T-cell (primary cell): Measurements from ENCODE around the gene WDR44. TPM values are rescaled to one million over a fixed set of nuclear protein-coding genes. Genes with fewer than 3 reads are reported as not detected.
A peak's percentile ranks its signal among the peaks of the same experiment; 100 is the strongest.

Experiments used
- ATAC-seq, 4 experiments: fragments of 200-7000 bp in 3 of 4; fragments of 150-1000 bp in 1 of 4; cut with Tn5 transposase; replicated peaks in 1 of 4; 1 replicate in 3 of 4; 2 replicates in 1 of 4; pipeline ENCODE4 v1.10.0; 2021; ENCODE audit warnings: moderate library complexity in 3 of 4, mild to moderate bottlenecking in 2 of 4, moderate number of reproducible peaks in 1 of 4
- CTCF ChIA-PET, 2 donors: fragments of 300-600 bp; sonication (Branson Sonifier 250); formaldehyde crosslinking; loops; one replicate each; lab custom pipeline; 2022; ENCODE audit warnings: antibody characterized with exemption in 2 of 2; lab: Charles Lee
- POLR2A ChIA-PET, 2 donors: fragments of 300-600 bp; sonication (Branson Sonifier 250); formaldehyde crosslinking; loops; one replicate each; lab custom pipeline; 2022; ENCODE audit warnings: antibody characterized with exemption in 2 of 2; lab: Charles Lee
- DNase-seq, 35 experiments: peaks; one replicate each; pipeline versions ENCODE4 v3.0.0 to v3.0.0-alpha.2; 2013 to 2023
- H3K27ac ChIP-seq: one replicate; pipeline ENCODE4 v1.5.1; 2013; ENCODE audit warnings: low read length
- H3K27me3 ChIP-seq, 2 experiments: replicated peaks in 1 of 2; 1 replicate in 1 of 2; 2 replicates in 1 of 2; pipeline versions ENCODE4 v1.6.1 to v1.7.0; 2013; ENCODE audit warnings: low read length in 1 of 2, mixed read lengths in 1 of 2; ENCODE audit not compliant: control insufficient read depth in 2 of 2, insufficient read depth in 2 of 2; ENCODE audit errors: extremely low read depth in 1 of 2
- H3K36me3 ChIP-seq, 2 donors: 1 replicate in 1 of 2; 2 replicates in 1 of 2; pipeline versions ENCODE4 v1.6.1 to v1.7.0; 2013; ENCODE audit warnings: low read length in 1 of 2; ENCODE audit not compliant: control insufficient read depth in 2 of 2, insufficient read depth in 1 of 2; ENCODE audit errors: extremely low read depth in 1 of 2
- H3K4me1 ChIP-seq, 2 experiments: 1 replicate in 1 of 2; 2 replicates in 1 of 2; pipeline versions ENCODE4 v1.6.1 to v1.7.0; 2013; ENCODE audit warnings: low read length in 2 of 2, mixed read lengths in 1 of 2; ENCODE audit not compliant: insufficient read depth in 2 of 2, control insufficient read depth in 1 of 2; ENCODE audit errors: extremely low read depth in 1 of 2
- H3K4me3 ChIP-seq, 2 donors: 1 replicate in 1 of 2; 2 replicates in 1 of 2; pipeline versions ENCODE4 v1.5.1 to v1.7.0; 2013; ENCODE audit warnings: mild to moderate bottlenecking in 2 of 2, low read length in 1 of 2, moderate library complexity in 1 of 2; ENCODE audit not compliant: control insufficient read depth in 1 of 2; ENCODE audit errors: extremely low read depth in 1 of 2
- H3K9me3 ChIP-seq: 2 replicates; pipeline ENCODE4 v1.7.0; 2013
- H3K27ac Mint-ChIP-seq, 2 donors: one replicate each; pipeline ENCODE4 v1.8.0; 2020 to 2021; ENCODE audit warnings: mild to moderate bottlenecking in 2 of 2, mixed read lengths in 2 of 2
- H3K27me3 Mint-ChIP-seq, 2 donors: one replicate each; pipeline ENCODE4 v1.8.0; 2021 to 2022; ENCODE audit warnings: mixed read lengths in 2 of 2
- H3K36me3 Mint-ChIP-seq: one replicate; pipeline ENCODE4 v1.8.0; 2021; ENCODE audit warnings: mixed read lengths
- H3K4me1 Mint-ChIP-seq, 3 donors: one replicate each; pipeline ENCODE4 v1.8.0; 2020 to 2022; ENCODE audit warnings: mixed read lengths in 3 of 3, mild to moderate bottlenecking in 1 of 3
- H3K4me3 Mint-ChIP-seq, 3 donors: one replicate each; pipeline ENCODE4 v1.8.0; 2020 to 2022; ENCODE audit warnings: mild to moderate bottlenecking in 3 of 3, mixed read lengths in 3 of 3, moderate library complexity in 3 of 3
- H3K9me3 Mint-ChIP-seq, 3 donors: one replicate each; pipeline ENCODE4 v1.8.0; 2020 to 2022; ENCODE audit warnings: mixed read lengths in 3 of 3
- WGBS: methylation state at CpG from one replicate; pipeline ENCODE4 v1.1.5; 2013; ENCODE audit warnings: missing lambda C conversion rate; ENCODE audit not compliant: insufficient coverage; 5-methylcytosine and 5-hydroxymethylcytosine counted together
- total RNA-seq, 35 experiments: library from RNA in 6 of 35; stranded (reverse) in 6 of 35; fragments of 120-200 nt in 1 of 35; gene quantifications; one replicate each; pipeline versions ENCODE4 v1.2.1 to v1.2.4 and lab custom pipeline; 2013 to 2026

The WDR44 gene
- total RNA-seq, 5 donors from 2014 or later (not counting 1 experiment from before 2014, with no cell fraction given), result 13.6 to 21.4 (median 19.0) TPM

DNA sequence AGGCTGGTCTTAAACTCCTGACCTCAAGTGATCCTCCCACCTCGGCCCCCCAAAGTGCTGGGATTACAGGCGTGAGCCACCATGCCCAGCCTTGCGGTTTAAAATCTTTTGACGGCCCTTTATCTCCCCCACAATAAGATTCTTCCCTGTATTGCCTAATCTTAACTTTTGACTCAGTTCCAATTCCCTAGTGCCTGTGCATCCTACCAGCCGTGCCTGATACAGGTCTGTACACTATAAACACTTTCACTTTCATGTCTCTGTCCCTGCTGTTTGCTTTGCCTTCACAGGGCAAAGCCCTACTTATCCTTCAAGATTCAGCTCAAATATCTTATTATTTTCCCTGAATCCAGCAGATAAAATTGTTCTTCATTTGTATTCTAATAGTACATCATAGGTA is 74.6 kb downstream of the WDR44 start:
- peak overlapping the region in 1 of 2 donors; percentile 1 for H3K27ac Mint-ChIP-seq
- Histone ChIP-seq H3K36me3 (peaks cover 0 to 11% of the 10 kb centered on the region in 2 donors), H3K27ac (no peak overlapping the region), H3K9me3 (no peaks in the 10 kb centered on the region), H3K4me3 (no peak overlapping the region), H3K4me1 (no peaks in the 10 kb centered on the region), H3K27me3 (no peaks in the 10 kb centered on the region)
- H3K4me1 Mint-ChIP-seq, result peaks cover 4 to 23% (median 5%) of the 10 kb centered on the region in 3 donors
- H3K36me3 Mint-ChIP-seq, result peaks cover 43% of the 10 kb centered on the region
- ATAC-seq (no peak), DNase-seq (no peak)
- CTCF ChIA-PET, result interaction anchor here in 1 of 2 donors (0.6 kb wide), 1 partner anchor 118 kb away, joined by 3 read pairs; no protein-coding TSS in a partner anchor
- POLR2A ChIA-PET, result no interaction called here
- no CpG with 5 or more reads among the region's 5 CpGs for WGBS
- H3K9me3 Mint-ChIP-seq, result no peaks in the 10 kb centered on the region
- H3K27me3 Mint-ChIP-seq, result peaks cover 0 to 3% of the 10 kb centered on the region in 2 donors
- no peak overlapping the region for H3K4me3 Mint-ChIP-seq

DNA sequence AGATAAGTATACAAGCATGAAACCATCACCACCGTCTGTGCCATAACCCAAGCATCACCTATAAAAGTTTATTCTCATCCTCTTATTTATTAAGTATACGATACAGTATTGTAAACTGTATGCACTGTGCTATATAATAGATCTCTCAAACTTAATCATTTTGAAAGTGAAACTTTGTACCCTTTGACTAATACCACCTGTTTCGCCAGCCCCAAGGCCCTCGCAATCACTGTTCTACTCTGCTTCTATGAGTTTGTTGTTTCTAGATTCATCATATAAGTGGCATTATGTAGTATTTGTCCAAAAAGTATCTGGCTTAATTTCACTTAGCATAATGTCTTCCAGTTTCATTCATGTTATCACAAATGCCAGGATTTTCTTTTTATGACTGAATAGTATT is 77.7 kb downstream of the WDR44 start:
- H3K4me3 Mint-ChIP-seq, result no peak overlapping the region
- H3K9me3 ChIP-seq, result no peaks in the 10 kb centered on the region
- peaks cover 0 to 12% (median 5%) of the 10 kb centered on the region in 3 donors for H3K4me1 Mint-ChIP-seq
- H3K27me3 Mint-ChIP-seq, result peaks cover 0 to 3% of the 10 kb centered on the region in 2 donors
- CTCF ChIA-PET, result no interaction called here
- H3K4me1 ChIP-seq, result no peaks in the 10 kb centered on the region
- DNase-seq (no peak), ATAC-seq (no peak)
- POLR2A ChIA-PET, result no interaction called here
- H3K27ac Mint-ChIP-seq, result no peak overlapping the region
- no peaks in the 10 kb centered on the region for H3K9me3 Mint-ChIP-seq
- no CpG with 5 or more reads among the region's 4 CpGs for WGBS
- H3K27me3 ChIP-seq, result no peaks in the 10 kb centered on the region
- H3K27ac ChIP-seq, result no peak overlapping the region
- H3K36me3 Mint-ChIP-seq, result peaks cover 28% of the 10 kb centered on the region
- peaks cover 0 to 11% of the 10 kb centered on the region in 2 donors for H3K36me3 ChIP-seq
- H3K4me3 ChIP-seq, result no peak overlapping the region

DNA sequence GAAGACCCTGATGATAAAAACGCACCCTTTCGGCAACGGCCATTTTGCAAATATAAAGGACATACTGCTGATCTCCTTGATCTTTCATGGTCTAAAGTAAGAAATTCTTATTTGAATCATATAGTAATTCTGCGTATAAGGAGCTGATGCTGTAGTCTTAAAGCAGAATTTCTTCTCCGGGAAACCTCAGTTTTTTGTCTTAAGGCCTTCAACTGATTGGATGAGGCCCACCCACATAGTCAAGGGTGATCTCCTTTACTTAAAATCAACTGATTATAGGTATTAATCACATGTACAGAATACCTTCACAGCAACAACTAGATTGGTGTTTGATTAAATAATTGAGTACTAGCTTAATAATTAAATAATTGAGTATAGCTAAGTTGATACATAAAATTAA is 86.9 kb downstream of the WDR44 start:
- no CpG with 5 or more reads among the region's 5 CpGs for WGBS
- H3K36me3 Mint-ChIP-seq, result peaks cover 33% of the 10 kb centered on the region

GRCh38 chrX:118437283-118437682 is 91.4 kb downstream of the WDR44 start:
- no peaks in the 10 kb centered on the region for H3K4me1 Mint-ChIP-seq
- no peaks in the 10 kb centered on the region for H3K9me3 Mint-ChIP-seq
- H3K27me3 ChIP-seq, result no peaks in the 10 kb centered on the region
- POLR2A ChIA-PET, result no interaction called here
- no peak overlapping the region for H3K4me3 ChIP-seq
- no peak for ATAC-seq
- H3K27me3 Mint-ChIP-seq, result no peaks in the 10 kb centered on the region
- H3K36me3 ChIP-seq, result peaks cover 0 to 22% of the 10 kb centered on the region in 2 donors
- H3K27ac Mint-ChIP-seq, result no peak overlapping the region
- no peaks in the 10 kb centered on the region for H3K4me1 ChIP-seq
- H3K9me3 ChIP-seq, result no peaks in the 10 kb centered on the region
- no peak overlapping the region for H3K27ac ChIP-seq
- CTCF ChIA-PET, result interaction anchor here in 1 of 2 donors (0.6 kb wide), 1 partner anchor 94 kb away, joined by 3 read pairs; no protein-coding TSS in a partner anchor
- no peak overlapping the region for H3K4me3 Mint-ChIP-seq
- WGBS, result no CpG with 5 or more reads among the region's 1 CpG
- H3K36me3 Mint-ChIP-seq, result peaks cover 24% of the 10 kb centered on the region
- no peak for DNase-seq

More for the DNA sequence above, 86.9 kb downstream of the WDR44 start:
- Histone ChIP-seq H3K27me3 (no peaks in the 10 kb centered on the region), H3K27ac (no peak overlapping the region), H3K9me3 (no peaks in the 10 kb centered on the region), H3K4me1 (no peaks in the 10 kb centered on the region), H3K36me3 (peaks cover 3 to 20% of the 10 kb centered on the region in 2 donors), H3K4me3 (no peak overlapping the region)
- DNase-seq, result no peak
- no peak for ATAC-seq
- ChIA-PET CTCF (no interaction called here), POLR2A (interaction anchor here in 1 of 2 donors (0.6 kb wide), 1 partner anchor 18 kb away, joined by 3 read pairs; no protein-coding TSS in a partner anchor)
- H3K27me3 Mint-ChIP-seq, result no peaks in the 10 kb centered on the region
- no peaks in the 10 kb centered on the region for H3K4me1 Mint-ChIP-seq
- no peak overlapping the region for H3K4me3 Mint-ChIP-seq
- H3K9me3 Mint-ChIP-seq, result no peaks in the 10 kb centered on the region
- H3K27ac Mint-ChIP-seq, result no peak overlapping the region

GRCh38 chrX:118448273-118448783 is 102.4 kb downstream of the WDR44 start:
- H3K4me1 ChIP-seq, result no peaks in the 10 kb centered on the region
- DNase-seq, result no peak
- WGBS, result no CpG with 5 or more reads among the region's 3 CpGs
- ChIA-PET POLR2A (interaction anchor here in 1 of 2 donors (0.5 kb wide), 1 partner anchor 984 kb away, joined by 3 read pairs; no protein-coding TSS in a partner anchor), CTCF (no interaction called here)
- no peaks in the 10 kb centered on the region for H3K9me3 ChIP-seq
- peaks cover 16% of the 10 kb centered on the region for H3K36me3 Mint-ChIP-seq
- peaks cover 0 to 28% of the 10 kb centered on the region in 2 donors for H3K36me3 ChIP-seq
- no peaks in the 10 kb centered on the region for H3K9me3 Mint-ChIP-seq
- no peak overlapping the region for H3K27ac ChIP-seq
- no peak overlapping the region for H3K4me3 Mint-ChIP-seq
- H3K27me3 ChIP-seq, result no peaks in the 10 kb centered on the region
- no peaks in the 10 kb centered on the region for H3K4me1 Mint-ChIP-seq
- no peak overlapping the region for H3K4me3 ChIP-seq
- H3K27me3 Mint-ChIP-seq, result peaks cover 0 to 5% of the 10 kb centered on the region in 2 donors
- peak overlapping the region; percentile 7 to 11 for H3K27ac Mint-ChIP-seq
- ATAC-seq, result no peak

DNA sequence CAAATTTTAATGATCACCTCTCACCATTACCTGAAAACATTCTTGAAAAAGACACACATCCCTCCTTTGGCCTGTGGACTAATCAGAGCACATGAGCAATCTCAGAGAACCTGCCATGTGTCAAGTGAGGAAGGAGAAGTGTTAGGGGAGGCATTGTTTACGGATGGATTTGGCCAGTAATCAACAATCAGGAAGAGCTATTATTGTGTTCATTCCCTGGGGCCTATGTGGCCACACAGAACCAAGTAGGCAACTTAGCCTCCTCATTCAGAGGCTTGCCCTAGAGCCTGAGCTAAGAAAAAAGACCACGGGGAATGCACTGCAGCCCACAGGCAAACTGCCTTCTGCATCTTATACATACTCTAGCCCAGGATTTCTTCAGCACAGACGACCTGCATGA is 109.1 kb downstream of the WDR44 start:
- Histone ChIP-seq H3K36me3 (peaks cover 0 to 8% of the 10 kb centered on the region in 2 donors), H3K27ac (no peak overlapping the region), H3K4me3 (no peak overlapping the region), H3K9me3 (no peaks in the 10 kb centered on the region), H3K27me3 (no peaks in the 10 kb centered on the region), H3K4me1 (no peaks in the 10 kb centered on the region)
- Mint-ChIP-seq H3K27ac (no peak overlapping the region), H3K36me3 (peaks cover 8% of the 10 kb centered on the region), H3K27me3 (peaks cover 0 to 3% of the 10 kb centered on the region in 2 donors), H3K4me1 (peaks cover 0 to 4% (median 0%) of the 10 kb centered on the region in 3 donors), H3K4me3 (no peak overlapping the region), H3K9me3 (no peaks in the 10 kb centered on the region)
- CTCF ChIA-PET, result interaction anchor here (0.6 to 1.3 kb wide), 4 partner anchors 20 to 147 kb away, joined by 3 to 5 read pairs (median 3); no protein-coding TSS in a partner anchor
- no CpG with 5 or more reads among the region's 3 CpGs for WGBS
- DNase-seq, result no peak
- POLR2A ChIA-PET, result interaction anchor here in 1 of 2 donors (0.7 kb wide), 1 partner anchor 69 kb away, joined by 5 read pairs; no protein-coding TSS in a partner anchor
- no peak for ATAC-seq
